Astrocyte (in vitro differentiated cells and primary cell): ENCODE results near the gene SPOCK1. TPM values are rescaled to one million over a fixed set of nuclear protein-coding genes. Genes with fewer than 3 reads are reported as not detected.

Source experiments
- DNase-seq: peaks from one replicate; pipeline ENCODE4 v3.0.0-alpha.2; 2010; ENCODE audit warnings: low read depth
- FAIRE-seq: peaks from 2 replicates; lab custom pipeline; 2011; peaks lifted over from hg19 to GRCh38; lab: Jason Lieb, UNC
- H2AFZ ChIP-seq: 2 replicates; pipeline ENCODE4 v1.6.0; 2012; ENCODE audit warnings: low read depth, low read length, inconsistent platforms
- H3K27ac ChIP-seq: 2 replicates; pipeline ENCODE4 v1.5.1; 2011; ENCODE audit warnings: low read depth, low read length, inconsistent platforms
- H3K27me3 ChIP-seq: 2 replicates; pipeline ENCODE4 v1.6.0; 2011; ENCODE audit warnings: low read length, inconsistent platforms; ENCODE audit not compliant: insufficient read depth
- H3K36me3 ChIP-seq: 2 replicates; pipeline ENCODE4 v1.5.1; 2011; ENCODE audit warnings: low read length, inconsistent platforms; ENCODE audit not compliant: insufficient read depth
- H3K4me1 ChIP-seq: 2 replicates; pipeline ENCODE4 v1.5.1; 2011; ENCODE audit warnings: low read length, inconsistent platforms; ENCODE audit not compliant: insufficient read depth
- H3K4me2 ChIP-seq: 2 replicates; pipeline ENCODE4 v1.6.0; 2012; ENCODE audit warnings: low read length, inconsistent platforms
- H3K4me3 ChIP-seq: 2 replicates; pipeline ENCODE4 v1.5.1; 2011; ENCODE audit warnings: low read depth, mild to moderate bottlenecking, low read length, inconsistent platforms; ENCODE audit not compliant: insufficient read depth
- H3K79me2 ChIP-seq: 2 replicates; pipeline ENCODE4 v1.6.0; 2012; ENCODE audit warnings: mild to moderate bottlenecking, low read length, inconsistent platforms; ENCODE audit not compliant: insufficient read depth
- H3K9ac ChIP-seq: 2 replicates; pipeline ENCODE4 v1.6.0; 2012; ENCODE audit warnings: mild to moderate bottlenecking, low read length, inconsistent platforms
- H3K9me3 ChIP-seq: 2 replicates; pipeline ENCODE4 v1.5.1; 2012; ENCODE audit warnings: low read depth, mild to moderate bottlenecking, low read length, inconsistent platforms; ENCODE audit not compliant: insufficient read depth
- H4K20me1 ChIP-seq: 2 replicates; pipeline ENCODE4 v1.6.0; 2012; ENCODE audit warnings: low read length, inconsistent platforms; ENCODE audit not compliant: insufficient read depth
- H3K27ac Mint-ChIP-seq: one replicate; pipeline ENCODE4 v1.8.0; 2021; ENCODE audit warnings: mild to moderate bottlenecking, mixed read lengths; ENCODE audit not compliant: unreplicated experiment
- H3K27me3 Mint-ChIP-seq: one replicate; pipeline ENCODE4 v1.8.0; 2021; ENCODE audit warnings: low read depth, mixed read lengths; ENCODE audit not compliant: unreplicated experiment
- H3K36me3 Mint-ChIP-seq: one replicate; pipeline ENCODE4 v1.8.0; 2021; ENCODE audit warnings: low read depth, mixed read lengths; ENCODE audit not compliant: unreplicated experiment
- H3K4me1 Mint-ChIP-seq: one replicate; pipeline ENCODE4 v1.8.0; 2021; ENCODE audit warnings: low read depth, mixed read lengths; ENCODE audit not compliant: unreplicated experiment
- H3K4me3 Mint-ChIP-seq: one replicate; pipeline ENCODE4 v1.8.0; 2021; ENCODE audit warnings: mild to moderate bottlenecking, moderate library complexity, mixed read lengths; ENCODE audit not compliant: unreplicated experiment
- H3K9me3 Mint-ChIP-seq: one replicate; pipeline ENCODE4 v1.8.0; 2021; ENCODE audit warnings: mild to moderate bottlenecking, mixed read lengths; ENCODE audit not compliant: unreplicated experiment
- CTCF ChIP-seq: IDR thresholded peaks from 2 replicates; pipeline ENCODE4 v1.5.1; 2011; ENCODE audit warnings: low read depth, mild to moderate bottlenecking, inconsistent platforms, low read length, moderate library complexity; ENCODE audit not compliant: insufficient read depth
- EZH2 ChIP-seq: IDR thresholded peaks from 2 replicates; pipeline ENCODE4 v1.6.1; 2012; ENCODE audit warnings: mild to moderate bottlenecking, low read length, inconsistent platforms; ENCODE audit not compliant: insufficient read depth
- total RNA-seq: library from RNA; stranded (reverse); gene quantifications from 2 replicates; pipeline ENCODE4 v1.2.1, GENCODE V29; 2021

SPOCK1 gene
- total RNA-seq, 1 donor from 2014 or later = 53.5 TPM

- Mint-ChIP-seq H3K9me3 (no peaks in the 10 kb centered on the region), H3K36me3 (peaks cover 2% of the 10 kb centered on the region), H3K27me3 (peaks cover 6% of the 10 kb centered on the region), H3K4me3 (no peak overlapping the region), H3K4me1 (no peaks in the 10 kb centered on the region), H3K27ac (no peak overlapping the region)
- TF ChIP-seq CTCF (no peak), EZH2 (no peak)
- Histone ChIP-seq H3K4me2 (no peak overlapping the region), H3K4me3 (no peak overlapping the region), H3K27ac (no peak overlapping the region), H2AFZ (no peak overlapping the region), H3K79me2 (no peaks in the 10 kb centered on the region), H3K27me3 (no peaks in the 10 kb centered on the region), H4K20me1 (no peaks in the 10 kb centered on the region), H3K4me1 (no peaks in the 10 kb centered on the region), H3K9ac (no peak overlapping the region), H3K36me3 (no peaks in the 10 kb centered on the region), H3K9me3 (no peaks in the 10 kb centered on the region)
- FAIRE-seq (no peak), DNase-seq (no peak)
Observed at GRCh38 chr5:137010226-137010625, 488.9 kb downstream of the SPOCK1 start.

GRCh38 chr5:137004279-137004678 is 494.8 kb downstream of the SPOCK1 start:
- DNase-seq (no peak), FAIRE-seq (no peak)
- Mint-ChIP-seq H3K9me3 (no peaks in the 10 kb centered on the region), H3K4me1 (no peaks in the 10 kb centered on the region), H3K27ac (no peak overlapping the region), H3K36me3 (peaks cover 2% of the 10 kb centered on the region), H3K4me3 (no peak overlapping the region), H3K27me3 (no peaks in the 10 kb centered on the region)
- Histone ChIP-seq H3K27ac (no peak overlapping the region), H3K4me3 (no peak overlapping the region), H2AFZ (no peak overlapping the region), H3K27me3 (no peaks in the 10 kb centered on the region), H3K4me2 (no peak overlapping the region), H3K36me3 (no peaks in the 10 kb centered on the region), H4K20me1 (peaks cover 6% of the 10 kb centered on the region), H3K9ac (no peak overlapping the region), H3K79me2 (no peaks in the 10 kb centered on the region), H3K9me3 (no peaks in the 10 kb centered on the region), H3K4me1 (no peaks in the 10 kb centered on the region)
- no peak for TF ChIP-seq EZH2
- TF ChIP-seq CTCF = no peak

GRCh38 chr5:137001026-137001569 is 498.0 kb downstream of the SPOCK1 start:
- H3K4me2 ChIP-seq = no peak overlapping the region
- H3K9me3 Mint-ChIP-seq = no peaks in the 10 kb centered on the region
- H3K36me3 Mint-ChIP-seq = no peaks in the 10 kb centered on the region
- H3K27ac ChIP-seq = no peak overlapping the region
- H3K79me2 ChIP-seq = no peaks in the 10 kb centered on the region
- DNase-seq (no peak), FAIRE-seq (no peak)
- H3K27me3 ChIP-seq = no peaks in the 10 kb centered on the region
- peaks cover 10% of the 10 kb centered on the region for H3K27me3 Mint-ChIP-seq
- no peak overlapping the region for H3K9ac ChIP-seq
- TF ChIP-seq EZH2 = no peak
- TF ChIP-seq CTCF = no peak
- no peak overlapping the region for H2AFZ ChIP-seq
- H3K36me3 ChIP-seq = no peaks in the 10 kb centered on the region
- H3K9me3 ChIP-seq = no peaks in the 10 kb centered on the region
- no peak overlapping the region for H3K4me3 ChIP-seq
- H3K4me1 ChIP-seq = no peaks in the 10 kb centered on the region
- H3K27ac Mint-ChIP-seq = no peak overlapping the region
- no peaks in the 10 kb centered on the region for H3K4me1 Mint-ChIP-seq
- H4K20me1 ChIP-seq = peaks cover 6% of the 10 kb centered on the region
- no peak overlapping the region for H3K4me3 Mint-ChIP-seq
